GM19395 (cell line): Measurements from ENCODE around the gene ZFAND5.

Source experiments
- ATAC-seq: cut with Tn5 transposase; IDR thresholded peaks from one replicate; pipeline ENCODE4 v1.9.1; 2021; ENCODE audit warnings: mild to moderate bottlenecking, moderate library complexity; ENCODE audit not compliant: unreplicated experiment

ZFAND5 gene

DNA sequence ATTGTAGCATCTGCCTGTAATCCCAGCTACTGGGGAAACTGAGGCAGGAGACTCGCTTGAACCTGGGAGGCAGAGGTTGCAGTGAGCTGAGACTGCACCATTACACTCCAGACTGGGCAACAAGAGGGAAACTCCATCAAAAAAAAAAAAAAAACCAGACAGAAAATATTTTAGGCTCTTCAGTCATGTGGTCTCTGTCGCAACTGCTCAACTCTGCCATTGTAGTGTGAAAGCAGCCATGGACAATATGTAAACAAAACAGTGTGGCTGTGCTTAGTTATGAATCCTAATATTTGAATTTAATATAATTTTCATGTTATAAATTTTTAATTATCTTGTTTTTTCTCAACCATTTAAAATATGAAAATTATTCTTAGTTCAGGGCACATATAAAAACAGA is 38.4 kb downstream of the ZFAND5 start:
- ATAC-seq: no peak

DNA sequence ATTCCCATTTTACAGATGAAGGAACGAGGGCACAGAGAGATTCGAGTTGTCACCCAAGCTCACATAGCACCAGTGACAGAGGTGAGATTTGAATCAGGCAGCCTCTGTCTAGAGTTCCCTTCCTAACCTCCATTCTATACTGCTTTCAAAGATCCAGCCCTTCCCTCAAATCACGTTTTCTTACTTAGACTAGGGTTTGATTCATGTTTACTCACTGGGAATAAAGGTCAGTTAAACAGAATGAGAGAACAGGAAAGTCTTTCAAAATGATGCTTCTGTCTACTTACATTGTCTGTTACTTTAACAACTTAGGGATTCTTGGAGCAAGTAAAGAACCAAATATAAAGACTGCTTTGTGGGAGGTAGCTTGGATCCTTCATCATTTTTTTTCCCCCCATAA is 40.0 kb downstream of the ZFAND5 start:
- ATAC-seq: no peak

DNA sequence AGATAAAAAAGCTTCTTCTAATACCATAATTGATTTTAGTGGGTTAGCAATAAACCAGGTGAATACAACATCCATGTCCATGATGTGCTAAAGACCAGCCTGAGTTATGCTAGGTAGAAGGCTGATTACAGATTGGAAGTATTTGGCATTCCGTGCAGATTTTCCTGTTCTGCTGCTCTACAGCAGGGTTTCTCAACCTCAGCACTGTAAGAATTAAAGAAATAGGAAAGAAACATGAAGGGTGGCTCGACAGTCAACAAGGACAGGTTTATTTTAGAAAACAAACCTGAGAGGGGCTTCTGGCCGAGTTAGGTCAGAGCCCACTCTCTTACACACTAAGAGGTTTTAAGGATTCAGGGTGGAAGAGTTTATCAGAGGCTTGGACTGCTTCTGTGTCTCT is 42.3 kb downstream of the ZFAND5 start:
- ATAC-seq: no peak

DNA sequence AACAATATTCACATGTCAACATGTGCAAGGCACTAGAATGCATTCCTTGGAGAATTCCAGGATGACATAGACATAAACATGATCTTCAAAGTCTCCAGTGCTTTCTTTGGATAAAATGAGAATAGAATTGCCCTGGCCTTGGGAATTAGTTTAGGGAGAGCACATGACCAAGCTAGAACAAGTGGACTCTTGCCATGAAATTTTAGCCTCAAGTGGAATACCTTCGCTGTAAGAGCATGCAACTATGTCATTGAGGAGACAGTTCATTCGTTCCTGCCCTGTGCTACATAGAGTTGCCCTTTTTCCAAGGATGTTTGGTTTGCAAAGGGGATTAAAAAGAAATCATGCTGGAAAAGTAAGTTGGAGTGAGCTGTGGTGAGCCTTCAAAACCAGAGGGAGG is 42.7 kb downstream of the ZFAND5 start:
- ATAC-seq: no peak

DNA sequence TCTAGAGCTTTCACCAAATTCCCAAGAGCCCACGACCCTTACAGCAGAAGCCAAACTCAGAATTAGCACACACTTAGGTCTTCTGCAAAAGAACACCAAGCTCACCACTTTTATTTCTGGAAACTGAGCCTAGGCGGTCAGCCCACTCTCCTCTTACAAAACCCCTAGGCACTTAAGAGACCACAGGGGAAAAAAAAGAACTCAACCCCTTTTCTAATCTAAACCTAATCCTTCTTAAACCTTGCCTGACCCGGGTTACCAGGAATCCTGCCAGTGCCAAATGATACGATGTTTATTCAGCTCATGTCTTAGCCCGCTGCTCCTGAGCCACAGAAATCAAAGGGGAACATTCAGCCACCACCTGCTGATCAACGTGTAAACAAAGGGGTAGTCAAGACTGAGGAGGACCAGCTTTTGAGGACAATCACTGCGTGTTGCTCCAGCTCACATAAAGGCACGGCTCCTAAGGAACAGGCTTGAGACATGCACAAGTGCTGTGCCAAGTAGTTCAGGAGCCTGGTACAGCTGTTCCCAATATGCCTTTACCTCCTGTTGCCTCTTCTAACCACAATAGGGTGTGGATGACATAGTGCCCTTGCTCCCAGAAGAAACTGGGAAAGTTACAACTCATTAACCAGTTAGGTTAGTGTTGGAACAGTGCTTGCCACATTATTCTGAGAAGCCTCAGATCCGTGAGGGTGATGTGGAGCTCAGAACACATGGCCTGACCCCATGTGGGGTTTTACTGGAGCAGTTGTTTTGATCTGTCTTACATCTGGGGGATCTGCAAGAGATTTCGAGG is 49.3 kb downstream of the ZFAND5 start:
- no peak for ATAC-seq

DNA sequence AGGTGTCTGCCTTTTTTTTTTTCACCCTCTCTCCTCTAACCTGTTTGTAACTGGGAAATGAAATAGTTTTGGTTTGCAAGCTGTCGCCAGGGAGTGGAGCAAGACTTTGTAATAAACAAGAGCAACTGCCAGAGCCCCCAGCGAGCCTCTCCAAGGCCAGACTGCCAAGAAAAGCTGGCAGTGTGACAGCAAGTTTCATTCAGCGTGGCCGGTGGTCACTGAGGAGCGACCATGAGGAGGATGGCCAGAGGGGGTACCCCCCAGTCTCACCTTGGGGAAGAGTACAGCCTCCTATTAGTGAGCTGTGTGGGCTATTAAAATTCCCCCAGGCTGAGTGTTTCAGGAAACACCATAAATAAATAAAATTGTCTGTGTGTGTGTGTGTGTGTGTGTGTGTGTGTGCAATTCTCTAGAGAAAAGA is 49.9 kb downstream of the ZFAND5 start:
- ATAC-seq: no peak

DNA sequence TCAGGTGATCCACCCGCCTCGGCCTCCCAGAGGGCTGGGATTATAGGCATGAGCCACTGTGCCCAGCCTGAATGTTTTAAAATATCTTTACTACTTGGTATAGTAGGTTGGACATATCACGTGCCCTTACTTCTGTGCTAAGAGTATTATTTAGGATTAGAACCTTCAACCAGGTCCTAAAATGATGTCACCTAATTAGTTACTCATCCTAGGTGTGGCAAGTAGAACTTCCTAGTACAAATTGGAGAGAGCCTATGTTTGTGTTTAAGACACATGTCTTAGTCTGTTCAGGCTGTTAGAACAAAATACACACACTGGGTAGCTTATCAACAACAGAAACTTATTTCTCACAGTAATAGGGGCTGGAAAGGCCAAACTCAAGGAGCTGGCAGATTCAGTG is 51.5 kb downstream of the ZFAND5 start:
- ATAC-seq: no peak

DNA sequence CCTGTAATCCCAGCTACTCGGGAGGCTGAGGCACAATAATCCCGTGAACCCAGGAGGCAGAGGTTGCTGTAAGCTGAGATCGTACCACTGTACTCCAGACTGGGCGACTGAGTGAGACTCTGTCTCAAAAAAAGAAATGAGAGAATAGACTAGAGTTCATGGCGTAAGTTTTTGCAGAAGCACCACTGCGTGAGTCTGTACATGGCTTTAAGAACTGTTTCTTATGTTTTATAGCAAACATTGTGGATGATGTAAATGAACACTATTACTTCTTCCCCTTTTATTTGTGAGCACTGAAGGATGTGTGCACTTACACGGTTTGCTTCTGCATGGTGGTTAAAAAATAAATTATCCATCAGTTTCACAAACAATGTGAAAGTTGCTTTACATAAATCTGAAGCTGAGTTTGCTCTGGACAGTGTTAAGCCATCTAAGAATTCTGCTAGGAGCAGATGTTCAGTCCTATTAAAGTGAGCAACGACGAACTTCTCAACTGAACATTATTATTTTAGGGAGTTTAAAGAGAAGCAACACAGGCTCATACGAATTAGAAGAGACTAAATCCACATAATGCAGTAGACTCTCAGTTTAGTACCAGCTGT is 52.5 kb downstream of the ZFAND5 start:
- ATAC-seq: peak; percentile 72

DNA sequence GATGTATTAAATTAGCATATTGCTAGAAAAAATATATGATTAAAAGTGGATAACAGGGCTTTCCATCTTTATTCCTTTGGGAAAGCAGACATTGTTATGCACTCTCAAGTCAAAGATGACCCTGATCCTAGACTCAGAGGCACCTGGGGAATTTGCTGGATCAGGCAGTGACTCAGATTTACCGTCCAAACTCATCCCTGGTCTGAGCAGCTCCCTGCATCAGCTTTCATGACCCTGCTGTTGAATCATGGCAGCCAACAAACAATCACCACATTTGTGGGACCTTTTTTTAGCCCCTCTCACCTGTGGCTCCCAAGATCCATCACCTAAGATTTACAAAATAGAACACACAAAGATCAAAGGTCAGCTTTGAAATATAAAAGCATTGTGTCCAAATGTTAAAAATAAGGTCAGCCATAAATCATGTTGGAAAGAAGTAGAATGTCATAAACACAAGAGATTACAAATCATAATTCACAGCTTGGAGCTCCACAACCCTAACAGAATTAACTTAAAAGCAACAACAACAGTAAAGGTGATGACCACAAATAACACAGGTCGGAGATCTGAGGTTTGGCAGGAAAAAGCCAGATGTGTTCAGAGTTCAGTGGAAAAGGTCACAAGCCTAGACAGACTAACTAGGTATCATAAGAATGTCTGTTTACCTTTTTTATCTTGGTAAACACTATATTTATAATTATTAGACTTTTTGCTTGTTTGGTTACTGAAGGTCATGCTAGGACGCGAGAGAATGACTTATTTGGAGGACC is 55.5 kb downstream of the ZFAND5 start:
- ATAC-seq: no peak

DNA sequence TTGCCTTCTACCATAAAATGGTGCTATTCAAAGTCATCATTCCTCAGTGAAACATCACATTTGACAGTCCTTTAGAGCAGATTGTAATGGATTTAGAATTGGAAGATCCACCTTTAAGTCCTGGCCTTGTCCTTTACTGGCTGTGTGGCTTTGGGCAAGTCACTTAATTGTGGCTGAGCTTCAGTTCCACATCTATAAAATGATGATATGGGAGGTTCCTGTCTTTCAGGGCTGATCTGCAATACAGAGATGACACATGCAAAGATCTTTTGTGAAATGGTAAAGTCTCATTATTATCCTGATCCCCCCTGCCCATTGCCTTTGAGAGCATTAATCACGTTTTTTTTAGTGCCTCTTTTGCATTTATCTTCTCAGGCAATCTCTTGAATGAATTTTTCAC is 58.2 kb downstream of the ZFAND5 start:
- ATAC-seq: no peak

DNA sequence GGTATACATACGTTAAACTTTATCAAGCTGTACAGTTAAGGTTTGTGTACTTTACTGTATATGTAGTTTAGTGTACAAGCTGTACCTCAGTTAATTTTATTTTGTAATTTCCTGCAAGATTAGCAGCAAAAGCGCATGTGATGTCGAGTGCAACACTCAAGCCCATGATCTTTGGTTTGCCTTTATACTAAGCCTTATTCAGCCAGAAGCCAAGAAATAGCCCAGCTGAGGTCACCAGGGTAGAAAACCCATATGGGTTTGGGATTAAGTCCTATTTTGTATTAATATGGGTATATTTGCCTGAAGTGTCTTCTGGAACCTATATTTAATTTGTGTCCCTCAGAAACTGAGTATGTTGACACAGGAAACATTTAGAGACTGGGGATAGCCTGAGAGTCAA is 59.3 kb downstream of the ZFAND5 start:
- no peak for ATAC-seq

DNA sequence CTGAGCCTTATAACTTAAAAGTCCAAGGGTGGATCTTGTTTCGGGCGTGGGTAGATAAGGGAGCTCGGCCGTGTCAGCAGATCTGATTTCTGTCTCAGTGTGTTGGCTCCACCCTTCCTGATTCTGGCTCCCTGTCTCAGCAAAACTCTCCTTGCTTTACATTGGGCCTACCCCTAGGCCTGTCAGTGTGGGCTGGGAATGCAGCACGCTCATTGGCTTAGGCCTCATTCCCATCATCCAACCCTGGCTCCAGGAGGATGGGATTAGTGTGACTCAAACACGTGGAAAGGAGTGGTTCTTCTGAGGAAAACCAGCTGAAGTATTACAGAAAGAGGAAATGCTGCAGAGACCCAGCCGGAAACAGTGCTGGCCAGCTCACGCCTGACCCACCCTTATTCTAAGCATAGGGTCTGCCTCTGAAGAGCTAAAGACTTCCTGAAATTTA is 59.9 kb downstream of the ZFAND5 start:
- ATAC-seq: peak; percentile 84

DNA sequence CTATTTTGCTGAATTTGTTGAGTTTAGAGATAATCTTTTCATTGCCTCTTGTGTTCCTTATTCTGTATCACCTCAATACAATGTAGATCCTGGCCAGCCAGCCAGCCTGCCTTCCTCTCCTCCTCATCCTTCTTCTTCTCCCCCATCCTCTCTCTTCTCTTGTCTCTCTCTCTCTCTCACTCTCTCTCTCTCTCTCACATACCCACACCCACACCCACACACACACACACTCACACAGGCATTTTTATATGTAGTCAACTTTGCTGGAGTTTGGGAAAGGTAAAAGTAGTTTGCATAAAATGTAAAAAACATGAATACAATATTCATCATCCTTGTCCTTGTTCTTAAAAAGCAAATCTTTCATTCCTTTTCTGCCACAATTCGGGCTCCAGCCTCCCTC is 60.5 kb downstream of the ZFAND5 start:
- ATAC-seq: no peak
